Right kidney (tissue), 1 donor: ENCODE results near the gene MYO16.
"Not testable (repeated sequence)": the region's sequence is repeated elsewhere in the genome, so short reads cannot be mapped to it uniquely, and the experiment has no call there.

Source experiments
- DNase-seq: peaks from one replicate; pipeline ENCODE4 v3.0.0-alpha.2; 2016

Gene MYO16

GRCh38 chr13:109074436-109074835, 445.0 kb downstream of the MYO16 start:
- no peak for DNase-seq

GRCh38 chr13:109074853-109075252, 445.4 kb downstream of the MYO16 start:
- no peak for DNase-seq

- no peak for DNase-seq
Measured at GRCh38 chr13:109087916-109088623, 458.7 kb downstream of the MYO16 start.

GRCh38 chr13:109088624-109088917, 459.2 kb downstream of the MYO16 start:
- DNase-seq: no peak

- DNase-seq: no peak
Measured at GRCh38 chr13:109090796-109091195, 461.4 kb downstream of the MYO16 start.

GRCh38 chr13:109091249-109091648, 461.8 kb downstream of the MYO16 start:
- DNase-seq: no peak

- DNase-seq: not testable (repeated sequence)
Measured at GRCh38 chr13:109092186-109092585, 462.8 kb downstream of the MYO16 start.

GRCh38 chr13:109093998-109094397, 464.6 kb downstream of the MYO16 start:
- DNase-seq: no peak

- DNase-seq: no peak
Measured at GRCh38 chr13:109095126-109095525, 465.7 kb downstream of the MYO16 start.

GRCh38 chr13:109096101-109096500, 466.7 kb downstream of the MYO16 start:
- DNase-seq: no peak

- no peak for DNase-seq
Measured at GRCh38 chr13:109100705-109101304, 471.4 kb downstream of the MYO16 start.

GRCh38 chr13:109101550-109102144, 472.2 kb downstream of the MYO16 start:
- no peak for DNase-seq

GRCh38 chr13:109105899-109106298, 476.5 kb downstream of the MYO16 start:
- no peak for DNase-seq

- no peak for DNase-seq
Measured at GRCh38 chr13:109110159-109110558, 480.7 kb downstream of the MYO16 start.

- no peak for DNase-seq
Measured at GRCh38 chr13:109111141-109111540, 481.7 kb downstream of the MYO16 start.

- no peak for DNase-seq
Measured at GRCh38 chr13:109113427-109113826, 484.0 kb downstream of the MYO16 start.

GRCh38 chr13:109114162-109114561, 484.8 kb downstream of the MYO16 start:
- no peak for DNase-seq

- DNase-seq: no peak
Measured at GRCh38 chr13:109114991-109115390, 485.6 kb downstream of the MYO16 start.

- DNase-seq: no peak
Measured at GRCh38 chr13:109118521-109118920, 489.1 kb downstream of the MYO16 start.

- DNase-seq: no peak
Measured at GRCh38 chr13:109119896-109120295, 490.5 kb downstream of the MYO16 start.

- no peak for DNase-seq
Measured at GRCh38 chr13:109121826-109122225, 492.4 kb downstream of the MYO16 start.

- no peak for DNase-seq
Measured at GRCh38 chr13:109123971-109124370, 494.6 kb downstream of the MYO16 start.

- no peak for DNase-seq
Measured at GRCh38 chr13:109126178-109126577, 496.8 kb downstream of the MYO16 start.
